Measurements from ENCODE around the gene MTMR3.
A peak's percentile ranks its signal among the peaks of the same experiment; 100 is the strongest.
"Not testable (repeated sequence)": the region's sequence is repeated elsewhere in the genome, so short reads cannot be mapped to it uniquely, and the experiment has no call there.

MTMR3 gene

DNA sequence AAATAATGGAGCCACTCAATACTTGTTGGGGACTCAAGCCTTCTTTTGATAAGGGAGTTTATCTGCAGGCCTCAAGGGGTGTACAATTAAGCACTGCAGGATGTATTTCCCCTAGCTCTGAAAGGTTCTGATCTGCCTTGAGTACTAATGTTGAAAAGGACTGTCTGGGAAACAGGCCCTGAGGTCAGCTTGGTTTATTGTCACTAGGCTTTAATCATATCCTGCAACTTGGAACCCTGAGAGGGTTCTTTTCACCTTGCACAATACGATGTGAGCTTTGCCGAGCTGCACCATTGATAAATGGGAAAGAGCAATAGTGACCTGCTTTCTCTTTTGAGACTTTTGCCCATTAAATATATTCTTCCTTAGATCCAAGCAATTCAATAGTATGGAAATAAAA is 165.7 kb downstream of the MTMR3 start:
- DNase-seq (ENCODE audit: low spot score), result no peak

DNA sequence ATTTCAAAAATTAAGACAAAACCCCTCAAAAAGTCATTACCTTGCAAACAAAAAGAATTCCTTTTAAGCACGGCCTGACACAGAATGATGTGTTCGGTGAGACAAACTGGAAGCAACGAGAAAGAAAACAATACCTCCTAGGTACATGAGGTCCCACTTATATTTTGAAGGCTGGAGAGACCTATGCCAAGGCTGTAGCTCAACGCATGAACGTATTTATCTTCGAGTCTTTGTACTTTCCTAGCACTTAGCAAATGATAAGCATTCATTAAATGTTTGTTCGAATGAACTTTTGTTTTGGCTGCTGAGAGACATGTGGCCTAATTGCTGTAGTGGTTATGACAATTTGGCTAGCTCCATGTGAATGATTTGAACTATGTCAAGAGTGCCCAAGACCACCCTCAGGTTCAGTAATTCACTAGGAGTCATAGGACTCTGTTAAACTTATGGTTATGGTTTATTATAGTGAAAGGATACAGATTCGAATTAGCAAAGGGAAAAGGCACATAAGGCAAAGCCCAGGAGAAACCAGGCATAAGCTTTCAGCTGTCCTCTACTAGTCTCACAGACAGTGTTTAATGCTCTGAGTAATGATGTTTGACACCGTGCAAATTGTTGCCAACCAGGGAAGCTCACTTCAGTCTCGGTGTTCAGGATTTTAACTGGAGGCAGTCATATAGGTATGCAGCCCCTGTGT is 171.2 kb downstream of the MTMR3 start:
- no peak for DNase-seq (ENCODE audit: low spot score)

DNA sequence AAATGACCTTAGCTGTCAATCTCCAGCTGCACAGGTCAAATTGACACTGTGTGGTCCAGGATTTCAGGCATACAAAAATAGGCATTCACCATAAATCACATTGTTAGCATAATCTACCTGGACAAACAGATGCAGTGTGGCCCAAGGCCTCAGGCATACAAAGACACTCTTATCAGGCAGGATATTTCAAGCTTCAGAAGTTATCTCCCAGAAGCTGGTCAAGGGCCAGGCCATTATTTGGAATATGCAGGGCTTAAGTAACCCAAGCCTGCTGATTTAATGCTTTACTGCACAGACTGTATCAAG is 171.7 kb downstream of the MTMR3 start:
- DNase-seq (ENCODE audit: low spot score), result no peak

DNA sequence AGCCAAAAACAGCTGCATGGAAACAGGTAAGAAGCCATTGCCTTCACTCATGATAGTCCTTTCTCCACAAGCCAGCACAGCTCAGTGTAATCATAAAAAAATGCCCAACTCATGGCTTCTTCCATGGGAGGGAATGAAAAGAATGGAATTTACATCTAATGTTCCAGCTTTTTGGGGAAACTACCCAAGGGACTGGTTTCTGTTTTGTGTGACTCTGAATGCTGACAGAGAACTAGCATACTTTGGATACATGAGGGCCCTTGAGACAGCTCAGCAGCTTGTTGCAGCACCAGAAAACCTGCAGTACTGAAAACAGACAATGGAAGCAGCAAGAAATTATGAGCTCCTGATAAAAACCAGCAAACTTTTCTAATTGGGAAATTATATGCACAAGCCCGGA is 173.0 kb downstream of the MTMR3 start:
- DNase-seq (ENCODE audit: low spot score), result no peak

DNA sequence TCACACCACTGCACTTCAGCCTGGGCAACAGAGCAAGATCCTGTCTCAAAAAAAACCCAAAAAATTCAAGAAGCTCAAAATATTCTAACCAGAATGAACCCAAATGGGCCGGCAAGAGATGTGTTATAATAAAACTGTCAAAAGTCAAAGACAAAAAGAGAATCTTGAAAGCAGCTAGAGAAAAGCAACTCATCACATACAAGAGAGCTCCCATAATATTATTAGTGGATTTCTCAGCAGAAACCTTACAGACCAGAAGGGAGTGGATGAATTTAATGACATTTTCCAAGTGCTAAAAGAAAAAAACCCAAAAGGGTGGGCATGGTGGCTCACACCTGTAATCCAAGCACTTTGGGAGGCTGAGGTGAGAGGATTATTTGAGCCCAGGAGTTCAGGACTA is 174.4 kb downstream of the MTMR3 start:
- no peak for DNase-seq (ENCODE audit: low spot score)

DNA sequence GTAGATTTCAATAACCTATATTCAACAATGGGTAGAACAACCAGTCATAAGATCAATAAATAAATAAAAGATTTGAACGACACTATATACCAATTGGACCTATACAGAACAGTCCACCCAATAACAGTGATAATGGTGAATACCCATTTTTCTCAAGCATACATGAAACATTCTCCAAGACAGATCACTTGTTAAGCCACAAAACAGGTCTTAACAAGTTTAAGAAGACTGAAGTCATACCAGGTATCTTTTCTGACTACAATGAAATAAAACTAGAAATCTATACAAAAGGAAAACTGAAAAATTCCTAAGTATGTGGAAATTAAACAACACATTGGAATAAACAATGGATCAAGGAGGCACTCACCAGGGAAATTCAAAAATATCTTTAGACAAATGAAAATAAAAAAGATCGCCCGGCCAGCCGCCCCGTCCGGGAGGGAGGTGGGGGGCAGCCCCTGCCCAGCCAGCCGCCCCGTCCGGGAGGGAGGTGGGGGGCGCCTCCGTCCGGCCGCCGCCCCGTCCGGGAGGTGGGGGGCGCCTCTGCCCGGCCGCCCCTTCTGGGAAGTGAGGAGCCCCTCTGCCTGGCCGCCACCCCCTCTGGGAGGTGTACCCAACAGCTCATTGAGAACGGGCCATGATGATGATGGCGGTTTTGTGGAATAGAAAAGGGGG is 176.5 kb downstream of the MTMR3 start:
- not testable (repeated sequence) for DNase-seq (ENCODE audit: low spot score)

DNA sequence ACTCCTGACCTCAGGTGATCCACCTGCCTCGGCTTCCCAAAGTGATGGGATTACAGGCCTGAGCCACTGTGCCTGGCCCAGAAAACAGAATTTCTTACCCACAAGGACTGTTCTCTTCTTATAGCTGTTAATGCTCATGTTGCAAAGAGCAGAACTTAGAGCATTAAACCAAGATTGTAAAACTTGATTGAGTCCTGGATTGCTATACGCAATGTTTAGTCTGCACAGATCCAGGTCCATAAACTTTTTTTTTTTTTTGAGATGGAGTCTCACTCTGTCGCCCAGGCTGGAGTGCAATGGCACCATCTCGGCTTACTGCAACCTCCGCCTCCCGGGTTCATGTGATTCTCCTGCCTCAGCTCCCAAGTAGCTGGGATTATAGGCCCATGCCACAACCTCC is 178.1 kb downstream of the MTMR3 start:
- DNase-seq (ENCODE audit: low spot score), result not testable (repeated sequence)

DNA sequence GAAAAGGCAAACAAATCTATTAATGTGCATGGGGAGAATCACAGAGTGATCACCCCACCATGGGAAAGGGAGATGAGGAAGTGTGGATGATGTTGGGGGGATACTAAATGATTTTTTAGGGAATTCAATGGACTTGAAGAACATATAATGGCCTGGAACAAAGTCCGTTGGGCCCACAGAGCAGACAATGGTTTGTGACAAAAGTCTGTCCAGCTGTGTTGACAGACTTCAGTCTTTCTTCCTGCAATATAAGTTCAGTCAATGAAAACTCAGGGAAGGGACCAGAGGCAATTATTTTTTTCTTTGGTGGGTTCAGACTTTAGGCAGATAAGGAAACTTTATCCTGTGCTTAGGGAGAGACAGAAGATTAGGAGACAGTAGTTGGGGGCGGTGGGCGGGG is 179.3 kb downstream of the MTMR3 start:
- no peak for DNase-seq (ENCODE audit: low spot score)

DNA sequence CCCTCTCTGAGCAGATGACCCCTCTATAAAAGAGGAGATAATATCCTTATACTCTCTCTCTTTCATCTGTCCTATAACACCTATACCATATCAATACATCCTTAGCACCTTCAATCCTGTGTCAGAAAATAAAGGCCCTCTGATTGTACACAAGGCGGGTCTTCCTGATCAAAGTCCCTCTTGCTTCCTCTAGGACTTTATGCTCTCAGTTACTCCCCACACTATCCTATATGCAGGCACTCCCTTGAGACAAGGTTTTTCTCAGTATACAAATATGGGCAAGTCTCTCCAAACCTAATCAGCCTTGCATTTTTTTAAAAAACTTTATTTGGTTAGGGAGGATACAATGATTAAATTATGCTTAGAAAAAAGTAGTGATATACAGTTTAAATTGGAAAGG is 180.0 kb downstream of the MTMR3 start:
- DNase-seq (ENCODE audit: low spot score), result no peak

DNA sequence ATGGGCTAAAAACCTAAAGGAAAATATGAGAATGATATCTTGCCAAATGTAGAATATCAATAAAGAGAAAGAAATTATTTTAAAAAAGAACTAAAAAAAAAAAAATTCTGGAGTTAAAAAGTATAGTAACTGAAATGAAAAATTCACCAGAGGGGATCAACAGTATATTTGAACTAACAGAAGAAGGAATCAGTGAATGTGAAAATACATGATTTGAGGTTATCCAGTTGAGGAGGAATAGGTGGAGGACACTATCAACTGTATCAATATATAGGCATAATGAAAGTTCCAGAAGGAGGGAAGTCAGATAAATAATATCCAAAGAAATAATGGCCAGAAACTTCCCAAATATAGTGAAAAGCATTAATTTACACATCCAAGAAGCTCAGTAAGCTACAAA is 181.2 kb downstream of the MTMR3 start:
- DNase-seq (ENCODE audit: low spot score), result no peak

DNA sequence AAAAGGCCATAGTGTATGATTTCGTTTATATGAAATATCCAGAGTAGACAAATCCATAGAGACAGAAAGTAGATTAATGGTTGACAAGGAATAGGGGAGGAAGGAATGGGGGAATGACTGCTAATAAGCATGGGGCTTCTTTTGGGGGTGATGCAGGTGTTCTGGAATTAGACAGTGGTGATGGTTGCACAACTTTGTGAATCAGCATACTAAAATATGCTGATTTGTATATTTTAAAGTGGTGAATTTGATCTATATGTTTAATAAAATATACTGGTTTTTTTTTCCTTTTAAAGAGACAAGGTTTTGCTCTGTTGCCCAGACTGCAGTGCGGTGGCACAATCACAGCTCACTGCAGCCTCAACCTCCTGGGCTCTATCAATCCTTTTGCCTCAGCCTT is 190.8 kb downstream of the MTMR3 start:
- DNase-seq (ENCODE audit: low spot score), result no peak

DNA sequence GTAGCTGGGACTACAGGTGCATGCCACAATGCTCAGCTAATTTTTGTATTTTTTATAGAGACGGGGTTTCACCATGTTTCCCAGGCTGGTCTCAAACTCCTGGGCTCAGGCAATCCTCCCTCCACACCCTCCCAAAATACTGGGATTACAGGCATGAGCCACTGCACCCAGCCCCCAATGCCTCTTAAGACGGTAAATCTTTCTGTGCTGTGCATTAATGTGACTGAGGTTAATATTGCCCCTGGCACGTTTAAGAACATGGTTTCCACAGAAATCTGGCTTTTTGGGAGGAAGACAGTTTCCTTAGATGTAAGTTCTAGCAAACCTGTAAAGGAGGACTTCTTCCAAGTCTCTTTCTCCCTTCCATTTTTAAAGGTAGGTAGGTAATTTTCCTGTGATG is 191.2 kb downstream of the MTMR3 start:
- DNase-seq (ENCODE audit: low spot score), result no peak

DNA sequence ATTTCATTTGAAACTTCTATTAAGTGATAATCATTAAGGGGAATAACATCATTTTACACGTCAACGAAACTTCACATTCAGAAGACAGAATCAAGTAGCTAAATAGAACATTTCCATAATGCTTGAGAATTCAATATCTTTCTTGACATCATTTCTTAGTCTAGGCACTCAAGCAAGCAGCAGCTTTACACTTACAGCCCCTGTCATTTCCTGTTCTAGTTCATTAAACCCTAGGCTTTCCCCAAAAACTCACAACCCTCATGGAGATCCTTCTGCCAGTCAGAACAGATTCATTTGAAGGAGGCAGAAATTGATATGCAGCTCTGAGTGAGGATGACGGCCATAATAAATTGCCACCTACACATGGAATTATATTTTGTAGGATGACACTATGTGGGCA is 192.0 kb downstream of the MTMR3 start:
- DNase-seq (ENCODE audit: low spot score), result no peak

DNA sequence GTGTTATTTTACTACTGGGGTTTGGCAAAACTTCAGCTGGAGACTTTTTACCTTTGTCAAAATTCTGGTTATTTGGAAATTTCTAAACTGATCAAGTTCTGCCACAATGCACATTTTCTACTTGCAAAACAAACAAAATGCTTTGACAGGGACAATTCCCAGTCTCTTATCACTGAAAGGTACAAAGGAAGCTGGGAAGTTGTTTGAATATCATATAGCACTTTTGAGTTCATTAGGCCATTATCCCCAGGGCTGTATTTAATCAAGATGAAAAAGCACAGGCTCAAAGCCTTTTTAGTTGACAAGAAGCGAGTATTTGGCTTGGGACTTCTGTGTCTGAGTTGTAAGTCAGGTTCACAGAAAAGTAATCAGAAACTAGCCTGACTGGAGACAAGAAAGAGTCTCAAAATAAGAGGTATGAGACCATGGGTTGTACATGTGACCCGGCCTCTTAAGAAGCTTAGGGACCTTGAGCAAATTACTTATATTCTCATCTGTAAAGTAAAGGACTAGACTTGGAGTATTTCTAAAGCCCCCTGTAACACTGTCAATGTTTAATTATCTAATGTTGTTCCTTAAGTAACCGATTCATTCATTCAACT is 194.4 kb downstream of the MTMR3 start:
- peak; percentile 15 for DNase-seq (ENCODE audit: low spot score)

DNA sequence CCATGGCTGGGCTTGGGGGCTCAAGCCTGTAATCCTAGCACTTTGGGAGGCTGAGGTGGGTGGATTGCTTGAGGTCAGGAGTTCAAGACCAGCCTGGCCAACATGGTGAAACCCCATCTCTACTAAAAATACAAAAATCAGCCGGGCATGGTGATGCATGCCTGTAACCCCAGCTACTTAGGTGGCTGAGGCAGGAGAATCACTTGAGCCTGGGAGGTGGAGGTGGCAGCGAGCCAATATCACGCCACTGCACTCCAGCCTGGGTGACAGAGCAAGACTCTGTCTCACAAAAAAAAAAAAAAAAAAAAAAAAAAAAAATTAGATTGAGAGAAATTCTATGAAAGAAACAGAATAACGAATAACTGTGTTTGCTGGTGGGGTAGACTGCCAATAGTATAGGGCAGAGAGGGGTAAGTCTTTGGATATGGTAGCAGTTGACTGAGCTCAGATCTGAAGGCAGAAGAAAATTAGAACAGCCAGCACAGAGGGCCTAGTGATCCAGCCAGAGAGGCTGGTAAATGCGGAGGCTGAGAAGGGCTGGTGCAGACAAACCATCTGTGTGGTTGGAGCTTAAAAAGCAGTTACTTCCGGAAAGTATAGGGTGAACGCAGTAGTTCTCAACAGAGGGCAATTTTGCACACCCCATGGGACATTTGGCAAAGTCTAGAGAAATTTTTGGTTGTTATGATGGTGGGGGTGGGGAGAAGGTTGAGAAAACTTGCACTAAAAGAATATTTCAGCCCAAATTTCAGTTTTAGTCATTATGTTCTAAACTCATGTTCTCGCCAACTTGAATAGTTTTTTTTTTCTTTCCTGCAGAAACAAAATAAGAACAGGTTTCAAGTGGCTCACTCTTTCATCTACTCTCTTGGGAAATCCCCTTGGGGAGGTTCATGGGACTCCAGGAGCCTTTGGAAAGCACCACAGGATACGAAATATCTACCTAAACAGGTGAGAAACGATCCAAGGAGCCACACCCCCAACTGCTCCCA is 195.6 kb downstream of the MTMR3 start:
- no peak for DNase-seq (ENCODE audit: low spot score)

DNA sequence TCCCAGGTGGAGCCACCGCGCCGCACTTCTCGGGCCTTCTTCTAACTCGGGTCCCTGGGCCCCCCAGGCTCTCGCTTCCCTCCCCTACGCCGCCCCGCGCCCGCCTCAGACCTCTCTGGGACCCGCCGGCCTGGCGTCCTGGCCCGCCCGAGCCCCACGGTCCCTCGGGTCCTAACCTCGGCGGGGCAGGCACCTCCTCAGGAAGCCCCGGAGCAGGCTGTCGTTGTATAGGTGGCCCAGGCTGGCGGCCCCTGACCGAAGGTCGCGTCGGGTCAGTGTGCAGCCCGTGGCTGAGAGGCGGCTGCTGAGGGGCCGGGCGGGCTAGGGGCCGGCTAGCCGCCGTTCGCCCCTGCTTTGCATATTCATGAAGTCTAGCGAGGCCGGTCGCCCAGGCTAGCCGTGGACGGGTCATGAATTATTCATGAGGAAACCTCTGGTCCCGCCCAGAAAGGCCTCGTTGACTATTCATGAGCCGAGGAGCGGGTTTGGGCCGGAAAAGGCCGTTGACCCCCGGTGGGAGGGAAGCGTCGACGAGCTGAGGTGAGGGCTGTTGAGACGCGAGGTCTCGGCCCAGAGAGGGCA is 197.1 kb downstream of the MTMR3 start, which contains the start of gene HORMAD2:
Gene HORMAD2, plus strand, starts transcription at position 513 of the 582 bp plus-strand sequence. CDS start 13,489 bp downstream, outside the sequence.
- no peak for DNase-seq (ENCODE audit: low spot score)

Small RNAs within 50 kb of the gene (small RNA-seq; reads per million reads assigned to genes)
- gene MIR6818, result 0 reads per million in 2 experiments
- gene RNU6-331P, result 0 reads per million in 2 experiments
